Erythroblast (primary cell): ENCODE results near the gene CDX1.

Source experiments
- GATA1 ChIP-seq: IDR thresholded peaks from 2 replicates; pipeline ENCODE4 v1.6.1; 2011; ENCODE audit warnings: low read depth, mild to moderate bottlenecking, control low read depth, low read length, moderate library complexity
- POLR2A ChIP-seq: IDR thresholded peaks from 2 replicates; pipeline ENCODE4 v1.6.1; 2011; ENCODE audit warnings: mild to moderate bottlenecking, low read length

- TF ChIP-seq POLR2A (no peak), GATA1 (no peak)
Measured at GRCh38 chr5:150167512-150167850, 903 bp downstream of the CDX1 start.
